AG04450 (cell line): ENCODE measurements around the gene HOXA9. TPM values are rescaled to one million over a fixed set of nuclear protein-coding genes. Genes with fewer than 3 reads are reported as not detected.
A peak's percentile ranks its signal among the peaks of the same experiment; 100 is the strongest.

ENCODE experiments used
- CTCF ChIA-PET: fragments of 300-600, 350-600 bp; formaldehyde crosslinking; extraction: SDS; loops from one replicate; lab custom pipeline; 2022; ENCODE audit warnings: antibody characterized with exemption, inconsistent platforms; lab: Charles Lee
- POLR2A ChIA-PET: fragments of 350-600 bp; formaldehyde crosslinking; extraction: SDS; loops from one replicate; lab custom pipeline; 2021; ENCODE audit warnings: antibody characterized with exemption, inconsistent platforms; lab: Yijun Ruan, JAX
- DNase-seq: peaks from one replicate; pipeline ENCODE4 v3.0.0-alpha.2; 2011; ENCODE audit warnings: low read depth, low spot score
- H3K27ac ChIP-seq: one replicate; pipeline ENCODE4 v1.5.1; 2012; ENCODE audit warnings: low read depth, low read length, control low read depth
- H3K27me3 ChIP-seq: one replicate; pipeline ENCODE4 v1.6.0; 2012; ENCODE audit warnings: low read length; ENCODE audit not compliant: control insufficient read depth, insufficient read depth
- H3K4me3 ChIP-seq: 2 replicates; pipeline ENCODE4 v1.5.1; 2011; ENCODE audit warnings: mild to moderate bottlenecking, low read depth, low read length, control low read depth
- H3K9me3 ChIP-seq: 2 replicates; pipeline ENCODE4 v1.5.1; 2012; ENCODE audit warnings: low read length; ENCODE audit not compliant: control insufficient read depth, insufficient read depth
- CTCF ChIP-seq: IDR thresholded peaks from 2 replicates; pipeline ENCODE4 v1.5.1; 2011; ENCODE audit warnings: low read depth, low read length, control low read depth, inconsistent platforms
- polyA minus RNA-seq: library from RNA; depleted of rRNA, polyadenylated mRNA; stranded (reverse); fragments of >200 nt; gene quantifications from 2 replicates; pipeline ENCODE4 v1.2.3, GENCODE V29; 2011; rRNA and poly(A)+ RNA removed
- polyA plus RNA-seq: library from polyadenylated mRNA; depleted of rRNA; stranded (reverse); fragments of >200 nt; gene quantifications from 2 replicates; pipeline ENCODE4 v1.2.3, GENCODE V29; 2011; rRNA removed

HOXA9 gene
- 0.78 and 1.5 TPM in 2 replicates for polyA plus RNA-seq
- polyA minus RNA-seq: 0.18 TPM in 1 of 2 replicates, not detected in the other

GRCh38 chr7:27165089-27165995 is at the start of gene HOXA9:
Gene HOXA9 (minus strand): TSS chr7:27165537. CDS start chr7:27165457, 80 bp downstream.
- no peak for TF ChIP-seq CTCF
- H3K9me3 ChIP-seq: peaks cover 24% of the 10 kb centered on the region; the same call in 1 of the 2 replicates
- no peak for DNase-seq
- POLR2A ChIA-PET: no interaction called here
- H3K27ac ChIP-seq: no peak within 1 kb of the TSS
- peaks cover 66% of the 10 kb centered on the region for H3K27me3 ChIP-seq
- H3K4me3 ChIP-seq: peak within 1 kb of the TSS; percentile 58
- CTCF ChIA-PET: interaction anchor here (0.6 to 2.0 kb wide), 3 partner anchors 14 to 1272 kb away, joined by 3 to 16 read pairs (median 5); no protein-coding TSS in a partner anchor

DNA sequence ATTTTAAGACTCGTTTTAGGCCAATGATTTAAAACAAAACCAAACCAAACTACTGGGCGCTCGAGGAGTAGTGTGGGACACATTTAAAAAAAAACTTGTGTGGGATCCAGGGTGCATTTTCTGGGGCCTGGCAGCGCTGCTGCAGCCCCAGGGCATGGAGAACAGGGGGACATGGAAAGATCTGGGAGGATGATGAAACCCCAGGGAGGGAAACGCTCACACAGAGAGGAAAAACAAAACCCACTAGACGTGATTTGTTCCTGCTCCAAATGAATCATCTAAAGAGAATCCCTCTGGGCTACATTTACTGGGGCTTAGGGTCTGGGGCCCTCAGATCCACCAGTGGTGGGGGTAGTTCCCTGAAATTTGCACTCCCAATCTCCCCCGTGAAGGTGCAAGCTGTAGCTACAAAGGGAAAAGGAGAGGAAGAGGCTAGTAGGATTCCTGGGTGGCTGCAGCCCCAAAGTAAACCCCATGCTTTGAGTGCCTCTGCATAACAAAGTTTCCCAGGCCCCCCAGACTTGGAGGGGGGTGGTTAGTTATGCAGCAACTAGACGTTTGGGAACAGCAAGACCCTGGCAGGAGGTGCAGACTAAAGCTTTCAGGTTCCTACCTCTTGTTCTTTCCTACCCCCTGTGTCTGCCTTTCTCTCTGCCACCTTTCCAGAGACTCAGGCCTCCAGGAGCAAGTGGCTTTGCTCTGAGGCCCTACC is 49.1 kb upstream of the HOXA9 start:
- peaks cover 9% of the 10 kb centered on the region; the same call in 1 of the 2 replicates for H3K9me3 ChIP-seq
- no peak overlapping the region for H3K4me3 ChIP-seq
- no peak overlapping the region for H3K27ac ChIP-seq
- ChIA-PET POLR2A (no interaction called here), CTCF (interaction anchor here (0.6 kb wide), 1 partner anchor 34 kb away, joined by 3 read pairs; no protein-coding TSS in a partner anchor)
- no peak for TF ChIP-seq CTCF
- H3K27me3 ChIP-seq: peaks cover 87% of the 10 kb centered on the region
- no peak for DNase-seq

GRCh38 chr7:27213433-27214238 is 48.3 kb upstream of the HOXA9 start:
- ChIA-PET POLR2A (no interaction called here), CTCF (interaction anchor here (0.6 kb wide), 1 partner anchor 34 kb away, joined by 3 read pairs; no protein-coding TSS in a partner anchor)
- no peak for TF ChIP-seq CTCF
- no peak for DNase-seq
- no peak overlapping the region for H3K27ac ChIP-seq
- peaks cover 89% of the 10 kb centered on the region for H3K27me3 ChIP-seq
- H3K9me3 ChIP-seq: peaks cover 9% of the 10 kb centered on the region; the same call in 1 of the 2 replicates
- no peak overlapping the region for H3K4me3 ChIP-seq

GRCh38 chr7:27212497-27213432 is 47.4 kb upstream of the HOXA9 start:
- TF ChIP-seq CTCF: no peak
- no peak for DNase-seq
- Histone ChIP-seq H3K9me3 (peaks cover 9% of the 10 kb centered on the region; the same call in 1 of the 2 replicates), H3K27ac (no peak overlapping the region), H3K4me3 (no peak overlapping the region), H3K27me3 (peaks cover 94% of the 10 kb centered on the region)
- ChIA-PET CTCF (interaction anchor here (1.8 kb wide), 1 partner anchor 884 kb away, joined by 6 read pairs; no protein-coding TSS in a partner anchor), POLR2A (no interaction called here)
